Activated T-cell treated with anti-CD3 and anti-CD28 coated beads, Interleukin-2, amount 50 U/mL, for 1 hour (primary cell): ENCODE measurements around the gene MPZL1.
"Not testable (repeated sequence)": the region's sequence is repeated elsewhere in the genome, so short reads cannot be mapped to it uniquely, and the experiment has no call there.

ENCODE experiments used
- DNase-seq: peaks from one replicate; pipeline ENCODE4 v3.0.0-alpha.2; 2020

MPZL1 gene

GRCh38 chr1:167819849-167820683 lies 98.3 kb downstream of the MPZL1 start:
- peak; percentile 24 for DNase-seq

GRCh38 chr1:167820684-167821355 lies 99.0 kb downstream of the MPZL1 start:
- no peak for DNase-seq

DNA sequence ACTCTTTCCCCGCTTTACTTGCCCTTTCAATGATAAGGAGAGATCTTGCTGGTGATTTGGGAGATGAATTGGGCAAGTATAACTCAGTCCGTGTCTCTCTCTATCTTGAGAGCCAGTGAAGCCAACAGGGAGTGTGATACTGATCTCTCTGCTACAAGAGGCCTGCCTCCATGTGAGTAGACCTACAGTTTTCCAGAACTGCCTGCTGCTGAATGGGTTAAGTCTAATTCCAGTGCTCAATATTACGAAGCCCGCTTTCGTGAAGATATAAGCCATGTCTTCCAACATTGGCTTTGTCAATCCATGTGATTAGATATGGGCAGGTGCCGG lies 99.5 kb downstream of the MPZL1 start:
- DNase-seq: no peak

- no peak for DNase-seq
Observed at GRCh38 chr1:167821969-167822685, 100.3 kb downstream of the MPZL1 start.

DNA sequence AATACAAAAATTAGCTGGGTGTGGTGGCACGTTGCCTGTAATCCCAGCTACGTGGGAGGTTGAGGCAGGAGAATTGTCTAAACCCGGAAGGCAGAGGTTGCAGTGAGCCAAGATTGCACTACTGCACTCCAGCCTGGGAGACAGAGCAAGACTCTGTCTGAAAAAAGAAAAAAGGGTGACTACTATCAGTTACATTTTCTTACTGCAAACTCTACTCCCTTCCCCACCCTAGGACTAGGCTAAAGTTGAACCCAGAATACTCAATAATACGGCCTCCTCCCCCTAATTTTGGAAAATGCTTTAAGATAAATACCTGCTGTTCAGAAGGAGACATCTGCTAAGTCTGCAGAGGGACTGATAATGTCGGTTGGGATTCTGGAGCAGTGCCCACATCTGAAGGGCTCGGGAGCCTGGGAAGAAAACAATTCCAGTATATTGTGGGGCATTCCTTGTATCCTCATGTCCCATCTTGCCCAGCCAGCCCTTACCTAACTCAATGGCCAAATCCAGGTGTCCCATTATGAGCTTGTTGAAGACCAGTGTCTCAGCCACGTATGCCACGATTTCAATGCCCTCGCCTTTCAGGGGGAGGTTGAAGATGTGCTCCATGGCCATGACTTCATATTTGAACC lies 102.5 kb downstream of the MPZL1 start:
- no peak for DNase-seq

DNA sequence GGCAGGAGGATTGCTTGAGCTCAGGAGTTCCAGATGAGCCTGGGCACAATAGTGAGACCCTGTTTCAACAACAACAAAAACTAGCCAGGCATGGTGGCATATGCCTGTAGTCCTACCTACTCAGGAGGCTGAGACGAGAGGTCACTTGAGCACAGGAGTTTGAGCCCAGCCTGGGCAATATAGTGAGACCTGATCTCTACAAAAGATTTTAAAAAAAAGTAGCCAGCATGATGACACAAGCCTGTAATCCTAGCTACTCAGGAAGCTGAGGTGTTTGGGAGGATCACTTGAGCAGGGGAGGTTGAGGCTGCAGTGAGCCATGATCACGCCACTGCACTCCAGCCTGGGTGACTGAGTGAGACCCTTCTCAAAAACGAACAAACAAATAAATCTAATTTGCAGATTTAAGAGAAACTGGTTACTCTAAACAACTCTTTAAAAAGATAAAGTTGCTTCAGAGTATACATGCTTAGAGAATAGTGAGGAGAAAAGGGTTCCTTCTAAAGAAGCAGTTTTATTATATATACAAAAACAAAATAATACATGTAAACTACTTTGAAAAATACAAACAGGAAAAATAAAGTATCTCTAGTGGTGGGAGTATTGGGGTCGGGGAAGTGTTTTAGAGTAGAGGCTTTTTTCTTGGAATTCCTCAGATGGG lies 103.8 kb downstream of the MPZL1 start:
- DNase-seq: no peak

GRCh38 chr1:167826127-167826526 lies 104.3 kb downstream of the MPZL1 start:
- DNase-seq: no peak

GRCh38 chr1:167829868-167830267 lies 108.1 kb downstream of the MPZL1 start:
- no peak for DNase-seq

GRCh38 chr1:167830668-167831067 lies 108.9 kb downstream of the MPZL1 start:
- DNase-seq: not testable (repeated sequence)

DNA sequence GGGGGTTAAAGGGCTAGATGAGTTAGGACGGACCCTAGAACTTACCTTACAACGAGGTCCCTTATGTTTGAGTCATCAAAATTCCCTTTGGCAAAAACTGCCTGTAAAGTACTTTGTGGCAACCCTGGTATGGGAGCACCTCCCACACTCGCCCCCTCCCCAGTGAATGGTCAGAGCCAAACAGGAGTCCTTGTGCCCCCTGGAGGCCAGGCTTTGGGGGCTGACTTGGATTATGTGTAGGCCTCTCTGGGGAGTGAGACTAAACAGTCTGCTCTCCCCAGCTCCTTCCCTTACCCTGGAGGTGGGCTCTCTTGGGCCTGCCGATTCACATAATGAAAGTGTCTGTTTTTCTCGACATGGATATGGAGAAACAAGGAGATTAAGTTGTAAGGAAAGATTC lies 110.9 kb downstream of the MPZL1 start:
- DNase-seq: no peak

DNA sequence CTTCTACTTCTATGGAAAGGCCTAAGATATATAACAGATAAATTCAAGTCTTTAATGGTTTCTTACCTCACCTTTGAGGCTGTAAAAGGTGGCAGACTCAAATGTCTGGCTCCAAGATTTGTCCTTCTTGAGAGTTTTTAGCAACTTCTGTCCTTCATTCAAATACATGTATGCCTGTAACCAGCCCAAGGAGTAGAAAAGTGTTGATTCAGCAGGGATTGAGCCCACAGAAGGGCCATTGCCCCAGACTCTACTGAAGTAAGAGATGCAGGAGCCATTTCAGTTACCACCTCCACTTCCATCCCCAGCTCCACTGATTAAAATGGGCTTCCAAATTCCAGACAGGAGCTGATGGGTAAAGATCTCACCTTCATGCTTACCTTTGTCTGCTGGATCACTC lies 112.1 kb downstream of the MPZL1 start:
- DNase-seq: no peak

DNA sequence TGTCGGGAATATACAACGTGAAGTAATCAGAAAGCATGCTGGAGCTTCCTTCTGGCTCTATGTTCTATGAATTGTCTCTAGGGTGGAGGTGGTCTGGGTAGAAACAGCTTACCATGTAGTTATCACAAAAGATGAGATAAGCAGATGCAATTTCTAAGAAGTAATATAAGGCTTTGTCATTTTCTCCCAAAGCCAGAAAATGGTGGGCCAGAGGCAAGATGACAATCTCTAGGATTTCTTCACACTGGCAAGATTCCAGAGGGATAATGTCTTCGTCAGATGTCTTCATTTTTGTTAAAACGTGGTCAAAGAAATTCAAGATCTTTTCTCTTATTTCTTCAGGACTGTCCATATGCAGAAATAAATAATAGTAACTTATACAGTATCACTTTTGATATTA lies 114.4 kb downstream of the MPZL1 start:
- DNase-seq: no peak

- DNase-seq: no peak
Observed at GRCh38 chr1:167837326-167837725, 115.5 kb downstream of the MPZL1 start.

DNA sequence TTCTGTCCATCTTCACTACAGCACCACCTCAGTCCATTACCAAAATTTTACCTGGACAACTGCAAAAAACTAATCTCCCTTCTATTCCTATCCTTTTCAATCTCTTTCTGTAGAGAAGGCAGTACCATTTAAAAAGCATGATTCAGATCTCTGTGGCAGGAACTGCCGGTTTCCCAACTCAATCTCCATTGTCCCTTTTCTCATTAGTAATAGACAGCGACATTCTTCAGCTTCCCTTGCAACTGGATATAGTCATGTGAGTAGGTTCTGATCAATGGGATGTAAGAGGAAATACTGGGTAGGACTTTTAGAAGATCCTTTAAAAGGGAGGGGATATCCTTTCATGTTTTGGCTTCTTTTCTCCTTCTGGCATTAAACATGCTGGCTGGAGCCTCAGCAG lies 117.2 kb downstream of the MPZL1 start:
- DNase-seq: no peak
